ENCODE results near the gene FAM219A.
A peak's percentile ranks its signal among the peaks of the same experiment; 100 is the strongest.

Gene FAM219A

GRCh38 chr9:34399729-34400128 is 58.6 kb downstream of the FAM219A start:
- no peak for DNase-seq

GRCh38 chr9:34398875-34399274 is 59.5 kb downstream of the FAM219A start:
- DNase-seq = no peak

GRCh38 chr9:34396276-34397214 is 61.8 kb downstream of the FAM219A start:
- no peak for DNase-seq

GRCh38 chr9:34392511-34392910 is 65.9 kb downstream of the FAM219A start:
- DNase-seq = no peak

GRCh38 chr9:34387239-34387638 is 71.1 kb downstream of the FAM219A start:
- no peak for DNase-seq

- no peak for DNase-seq
Measured at GRCh38 chr9:34386656-34387055, 71.7 kb downstream of the FAM219A start.

GRCh38 chr9:34385561-34386230 is 72.7 kb downstream of the FAM219A start:
- DNase-seq = no peak

GRCh38 chr9:34384368-34385165 is 73.8 kb downstream of the FAM219A start:
- no peak for DNase-seq

- DNase-seq = no peak
Measured at GRCh38 chr9:34383904-34384303, 74.5 kb downstream of the FAM219A start.

GRCh38 chr9:34382879-34383278 is 75.5 kb downstream of the FAM219A start:
- DNase-seq = no peak

GRCh38 chr9:34382054-34382453 is 76.3 kb downstream of the FAM219A start:
- no peak for DNase-seq

GRCh38 chr9:34381323-34381722 is 77.0 kb downstream of the FAM219A start:
- peak; percentile 11 for DNase-seq

GRCh38 chr9:34380511-34381315 is 77.7 kb downstream of the FAM219A start:
- DNase-seq = peak; percentile 82

GRCh38 chr9:34380034-34380510 is 78.3 kb downstream of the FAM219A start:
- no peak for DNase-seq

GRCh38 chr9:34379334-34380033 is 78.9 kb downstream of the FAM219A start:
- DNase-seq = peak; percentile 92

- no peak for DNase-seq
Measured at GRCh38 chr9:34378376-34379060, 79.9 kb downstream of the FAM219A start.

- DNase-seq = no peak
Measured at GRCh38 chr9:34377404-34377746, 81.0 kb downstream of the FAM219A start.

GRCh38 chr9:34376596-34377403 is 81.6 kb downstream of the FAM219A start, which contains the start of gene MYORG:
Gene MYORG, minus strand, starts transcription at chr9:34376898. Its CDS starts 3,955 bp downstream, at chr9:34372943.
- peak; percentile 98 for DNase-seq

GRCh38 chr9:34375901-34376595 is 82.3 kb downstream of the FAM219A start:
- peak; percentile 69 for DNase-seq
